Measurements from ENCODE around the gene CREB5. TPM values are rescaled to one million over a fixed set of nuclear protein-coding genes. Genes with fewer than 3 reads are reported as not detected.

Gene CREB5
- total and polyA plus RNA-seq, 7 donors, result 0.86 to 33.8 (median 16.6) TPM

DNA sequence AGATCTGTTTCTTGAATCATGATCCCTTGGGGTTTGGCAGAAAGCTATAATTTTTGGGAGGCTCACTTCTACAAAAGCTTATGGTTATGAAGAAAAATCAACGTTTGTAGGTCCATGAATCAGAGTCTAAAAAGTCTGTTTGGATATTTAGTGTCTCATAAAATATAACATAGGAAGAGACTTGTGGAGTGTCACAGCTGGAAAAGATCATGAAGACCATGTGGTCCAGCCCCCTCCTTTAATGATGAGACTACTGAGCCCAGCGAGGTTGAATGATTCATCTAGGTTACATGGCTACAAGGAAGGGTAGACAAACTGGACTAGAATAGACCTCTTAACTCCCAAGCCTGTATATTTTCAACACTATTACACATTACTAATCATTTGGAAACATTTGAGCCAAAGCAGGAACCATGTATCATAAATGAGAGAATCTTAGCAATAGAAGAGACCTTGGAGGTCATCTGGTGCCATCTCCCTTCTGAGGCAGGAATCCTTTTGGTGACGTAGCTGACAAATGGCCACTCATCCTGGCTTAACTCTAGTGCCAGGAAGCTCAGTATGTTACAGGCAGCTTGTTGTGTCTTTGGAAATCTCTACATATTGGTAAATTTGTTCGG, 152.5 kb downstream of the CREB5 start:
- Histone ChIP-seq H3K9me3 (no peaks in the 10 kb centered on the region), H3K36me3 (ENCODE audit: insufficient read depth in 1 of 2, low read depth in 1 of 2) (no peaks in the 10 kb centered on the region), H3K4me3 (no peak overlapping the region), H3K27me3 (ENCODE audit: insufficient read depth in 3 of 3, low read length in 2 of 3) (no peaks in the 10 kb centered on the region), H3K4me1 (no peaks in the 10 kb centered on the region), H3K27ac (no peak overlapping the region)
- 81 to 87% (median 83%) methylated on average over 4 of the region's 4 CpGs for WGBS, 3 donors
- ATAC-seq, result no peak
- intact Hi-C loops (cut with DNase I), result no loop called here
- no peak for DNase-seq
- TF ChIP-seq, protein P1, sequence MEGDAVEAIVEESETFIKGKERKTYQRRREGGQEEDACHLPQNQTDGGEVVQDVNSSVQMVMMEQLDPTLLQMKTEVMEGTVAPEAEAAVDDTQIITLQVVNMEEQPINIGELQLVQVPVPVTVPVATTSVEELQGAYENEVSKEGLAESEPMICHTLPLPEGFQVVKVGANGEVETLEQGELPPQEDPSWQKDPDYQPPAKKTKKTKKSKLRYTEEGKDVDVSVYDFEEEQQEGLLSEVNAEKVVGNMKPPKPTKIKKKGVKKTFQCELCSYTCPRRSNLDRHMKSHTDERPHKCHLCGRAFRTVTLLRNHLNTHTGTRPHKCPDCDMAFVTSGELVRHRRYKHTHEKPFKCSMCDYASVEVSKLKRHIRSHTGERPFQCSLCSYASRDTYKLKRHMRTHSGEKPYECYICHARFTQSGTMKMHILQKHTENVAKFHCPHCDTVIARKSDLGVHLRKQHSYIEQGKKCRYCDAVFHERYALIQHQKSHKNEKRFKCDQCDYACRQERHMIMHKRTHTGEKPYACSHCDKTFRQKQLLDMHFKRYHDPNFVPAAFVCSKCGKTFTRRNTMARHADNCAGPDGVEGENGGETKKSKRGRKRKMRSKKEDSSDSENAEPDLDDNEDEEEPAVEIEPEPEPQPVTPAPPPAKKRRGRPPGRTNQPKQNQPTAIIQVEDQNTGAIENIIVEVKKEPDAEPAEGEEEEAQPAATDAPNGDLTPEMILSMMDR (IDR thresholded peaks at IDR 0.05), result no peak

DNA sequence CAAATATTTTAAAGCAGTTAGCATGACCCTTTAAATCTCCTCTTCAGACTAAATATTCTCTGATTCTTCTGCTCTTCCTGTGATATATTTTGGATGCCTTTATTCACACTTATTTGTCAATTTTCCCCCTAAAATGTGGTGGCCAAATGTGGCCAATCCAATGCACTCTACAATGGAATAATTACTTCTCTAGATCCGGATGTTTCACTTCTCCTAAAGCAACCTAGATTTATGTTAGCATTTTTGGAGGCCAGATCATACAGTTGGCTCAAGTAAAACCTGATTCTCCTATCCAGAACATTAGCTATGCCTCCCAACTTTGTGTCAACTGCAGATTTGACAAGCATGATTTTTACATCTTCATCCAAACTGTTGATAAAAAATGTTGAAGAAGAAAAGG, 153.7 kb downstream of the CREB5 start:
- H3K27ac ChIP-seq, result no peak overlapping the region
- ATAC-seq (no peak), DNase-seq (no peak)
- WGBS, 3 donors, result 29 to 48% (median 33%) methylated on average over 1 of the region's 1 CpG
- no peaks in the 10 kb centered on the region for H3K27me3 ChIP-seq (ENCODE audit: insufficient read depth in 3 of 3, low read length in 2 of 3)
- intact Hi-C loops (cut with DNase I), result no loop called here
- no peak overlapping the region for H3K4me3 ChIP-seq
- H3K36me3 ChIP-seq (ENCODE audit: insufficient read depth in 1 of 2, low read depth in 1 of 2), result no peaks in the 10 kb centered on the region
- TF ChIP-seq, protein P1 (IDR thresholded peaks at IDR 0.05), result no peak
- H3K9me3 ChIP-seq, result no peaks in the 10 kb centered on the region
- H3K4me1 ChIP-seq, result no peaks in the 10 kb centered on the region

GRCh38 chr7:28570113-28570969, 158.0 kb downstream of the CREB5 start:
- Histone ChIP-seq H3K4me3 (no peak overlapping the region), H3K9me3 (no peaks in the 10 kb centered on the region), H3K27me3 (ENCODE audit: insufficient read depth in 3 of 3, low read length in 2 of 3) (no peaks in the 10 kb centered on the region), H3K27ac (no peak overlapping the region), H3K36me3 (ENCODE audit: insufficient read depth in 1 of 2, low read depth in 1 of 2) (no peaks in the 10 kb centered on the region), H3K4me1 (no peaks in the 10 kb centered on the region)
- TF ChIP-seq, protein P1 (IDR thresholded peaks at IDR 0.05), result no peak
- 90 to 93% (median 92%) methylated on average over 13 of the region's 13 CpGs for WGBS, 3 donors
- ATAC-seq (no peak), DNase-seq (no peak)
- intact Hi-C loops (cut with DNase I), result no loop called here

GRCh38 chr7:28570970-28571288, 158.6 kb downstream of the CREB5 start:
- intact Hi-C loops (cut with DNase I), result no loop called here
- DNase-seq, result no peak
- WGBS, 3 donors, result 81 to 88% (median 87%) methylated on average over 4 of the region's 4 CpGs
- TF ChIP-seq, protein P1 (IDR thresholded peaks at IDR 0.05), result no peak
- Histone ChIP-seq H3K4me3 (no peak overlapping the region), H3K27me3 (ENCODE audit: insufficient read depth in 3 of 3, low read length in 2 of 3) (no peaks in the 10 kb centered on the region), H3K4me1 (no peaks in the 10 kb centered on the region), H3K27ac (no peak overlapping the region), H3K9me3 (no peaks in the 10 kb centered on the region), H3K36me3 (ENCODE audit: insufficient read depth in 1 of 2, low read depth in 1 of 2) (no peaks in the 10 kb centered on the region)
- no peak for ATAC-seq

All from psoas muscle (tissue), 8 donors.